SK-N-MC (cell line): ENCODE results near the gene CP.

Experiments
- EZH2 ChIP-seq: fragments of 200-600 bp; sonication (generic); IDR thresholded peaks from one replicate; pipeline ENCODE4 v1.6.1; 2017; ENCODE audit warnings: antibody characterized with exemption
- FOXP2 ChIP-seq: optimal IDR thresholded peaks from 2 replicates; pipeline ENCODE3; 2011; ENCODE audit warnings: mild to moderate bottlenecking, moderate library complexity; ENCODE audit not compliant: insufficient read depth; ENCODE audit errors: extremely low read length, control extremely low read depth
- POLR2AphosphoS5 ChIP-seq: IDR thresholded peaks from 2 replicates; pipeline ENCODE4 v1.6.1; 2012; ENCODE audit warnings: mild to moderate bottlenecking, low read depth, low read length, borderline replicate concordance

DNA sequence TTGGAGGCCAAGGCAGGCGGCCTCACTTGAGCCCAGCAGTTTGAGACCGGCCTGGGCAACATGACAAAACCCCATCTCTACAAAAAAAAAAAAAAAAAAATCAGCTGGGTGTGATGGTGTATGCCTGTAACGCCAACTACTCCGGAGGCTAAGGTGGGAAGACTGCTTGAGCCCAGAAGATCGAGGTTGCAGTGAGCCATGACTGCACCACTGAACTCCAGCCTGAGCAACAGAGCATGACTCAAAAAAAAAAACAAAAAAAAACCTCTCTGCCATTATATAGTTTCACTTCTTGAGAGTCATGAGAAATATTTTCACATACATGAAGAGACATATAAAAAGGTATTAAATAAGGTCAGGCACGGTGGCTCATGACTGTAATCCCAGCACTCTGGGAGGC, 45.9 kb upstream of the CP start:
- no peak for TF ChIP-seq POLR2AphosphoS5
- TF ChIP-seq EZH2 = no peak
- no peak for TF ChIP-seq FOXP2
